Smooth muscle cell (in vitro differentiated cells): ENCODE measurements around the gene MED13. TPM values are rescaled to one million over a fixed set of nuclear protein-coding genes. Genes with fewer than 3 reads are reported as not detected.

Experiments
- DNase-seq: peaks from one replicate; lab custom pipeline; 2025; ENCODE audit not compliant: unreplicated experiment; lab: John Stamatoyannopoulos, UW
- H2AFZ ChIP-seq: fragments of 200-600 bp; sonication (generic); 2 replicates; pipeline ENCODE4 v1.6.0; 2016; ENCODE audit warnings: antibody characterized with exemption, low read depth, mild to moderate bottlenecking
- H3F3A ChIP-seq: fragments of 200-600 bp; sonication (generic); 2 replicates; pipeline ENCODE4 v1.6.0; 2017; ENCODE audit warnings: antibody characterized with exemption, low read depth
- H3K27ac ChIP-seq: fragments of 200-600 bp; sonication (generic); 2 replicates; pipeline ENCODE4 v1.5.1; 2016; ENCODE audit warnings: low read depth, mild to moderate bottlenecking
- H3K27me3 ChIP-seq: fragments of 200-600 bp; sonication (generic); 2 replicates; pipeline ENCODE4 v1.6.1; 2016; ENCODE audit warnings: low read depth, mild to moderate bottlenecking
- H3K36me3 ChIP-seq: fragments of 200-600 bp; sonication (generic); 2 replicates; pipeline ENCODE4 v1.5.1; 2016; ENCODE audit warnings: low read depth
- H3K4me1 ChIP-seq: fragments of 200-600 bp; sonication (generic); 2 replicates; pipeline ENCODE4 v1.5.1; 2016; ENCODE audit warnings: low read depth
- H3K4me2 ChIP-seq: fragments of 200-600 bp; sonication (generic); 2 replicates; pipeline ENCODE4 v1.6.0; 2016; ENCODE audit warnings: mild to moderate bottlenecking
- H3K4me3 ChIP-seq: fragments of 200-600 bp; sonication (generic); 2 replicates; pipeline ENCODE4 v1.5.1; 2016; ENCODE audit warnings: mild to moderate bottlenecking
- H3K79me2 ChIP-seq: fragments of 200-600 bp; sonication (generic); 2 replicates; pipeline ENCODE4 v1.6.0; 2016; ENCODE audit warnings: low read depth, mild to moderate bottlenecking
- H3K9ac ChIP-seq: fragments of 200-600 bp; sonication (generic); 2 replicates; pipeline ENCODE4 v1.6.0; 2016; ENCODE audit warnings: low read depth
- H3K9me3 ChIP-seq: fragments of 200-600 bp; sonication (generic); replicated peaks from 2 replicates; pipeline ENCODE4 v1.5.1; 2016; ENCODE audit warnings: low read depth
- H4K20me1 ChIP-seq: fragments of 200-600 bp; sonication (generic); 2 replicates; pipeline ENCODE4 v1.6.0; 2016; ENCODE audit warnings: low read depth
- WGBS: methylation state at CpG from one replicate; pipeline ENCODE4 v1.1.7; 2016; ENCODE audit warnings: low lambda C conversion rate; 5-methylcytosine and 5-hydroxymethylcytosine counted together
- polyA plus RNA-seq: library from polyadenylated mRNA; unstranded; fragments of >200 nt; fragmentation: Nextera tagmentation; extraction: Ambion mirVana; gene quantifications from 2 replicates; pipeline ENCODE4 v1.2.1, GENCODE V29; 2016
- total RNA-seq: library from RNA; depleted of rRNA; stranded (reverse); fragments of >200 nt; gene quantifications from 2 replicates; pipeline ENCODE4 v1.2.3, GENCODE V29; 2014
- TF ChIP-seq, protein P1 (sequence below): fragments of 200-600 bp; sonication (generic); IDR thresholded peaks from 2 replicates; pipeline ENCODE4 v1.5.1; 2017; ENCODE audit warnings: borderline replicate concordance, mild to moderate bottlenecking, antibody characterized with exemption; ENCODE audit not compliant: insufficient read depth, poor library complexity, severe bottlenecking

Gene MED13
- total and polyA plus RNA-seq, 2 experiments from 2014 or later = 3.2 to 50.0 TPM

DNA sequence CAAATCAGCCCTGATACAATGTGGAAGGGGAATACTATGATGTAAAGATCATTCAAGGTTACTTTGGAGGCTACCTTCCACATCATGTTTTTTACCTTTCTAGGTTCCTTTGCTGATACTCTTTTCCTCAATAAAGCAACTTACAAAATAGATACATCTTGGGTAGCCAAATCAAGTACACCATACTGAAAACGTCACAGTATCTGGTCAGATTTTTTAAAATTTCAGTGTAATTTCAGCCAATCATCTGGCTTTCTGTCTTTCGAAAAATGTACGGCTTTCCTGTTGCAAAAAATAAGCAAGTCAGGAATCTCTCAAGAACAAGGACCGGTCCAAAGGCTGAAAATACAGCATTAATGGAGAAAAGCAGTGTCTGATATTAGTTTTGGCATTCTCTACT is 15.6 kb upstream of the MED13 start:
- H3K4me2 ChIP-seq = no peak overlapping the region
- no peak overlapping the region for H3K9ac ChIP-seq
- no peaks in the 10 kb centered on the region for H3K4me1 ChIP-seq
- 93% methylated on average over 4 of the region's 4 CpGs for WGBS
- H3K36me3 ChIP-seq = no peaks in the 10 kb centered on the region
- DNase-seq = no peak
- H2AFZ ChIP-seq = no peak overlapping the region
- H3K27ac ChIP-seq = no peak overlapping the region
- TF ChIP-seq, protein P1, sequence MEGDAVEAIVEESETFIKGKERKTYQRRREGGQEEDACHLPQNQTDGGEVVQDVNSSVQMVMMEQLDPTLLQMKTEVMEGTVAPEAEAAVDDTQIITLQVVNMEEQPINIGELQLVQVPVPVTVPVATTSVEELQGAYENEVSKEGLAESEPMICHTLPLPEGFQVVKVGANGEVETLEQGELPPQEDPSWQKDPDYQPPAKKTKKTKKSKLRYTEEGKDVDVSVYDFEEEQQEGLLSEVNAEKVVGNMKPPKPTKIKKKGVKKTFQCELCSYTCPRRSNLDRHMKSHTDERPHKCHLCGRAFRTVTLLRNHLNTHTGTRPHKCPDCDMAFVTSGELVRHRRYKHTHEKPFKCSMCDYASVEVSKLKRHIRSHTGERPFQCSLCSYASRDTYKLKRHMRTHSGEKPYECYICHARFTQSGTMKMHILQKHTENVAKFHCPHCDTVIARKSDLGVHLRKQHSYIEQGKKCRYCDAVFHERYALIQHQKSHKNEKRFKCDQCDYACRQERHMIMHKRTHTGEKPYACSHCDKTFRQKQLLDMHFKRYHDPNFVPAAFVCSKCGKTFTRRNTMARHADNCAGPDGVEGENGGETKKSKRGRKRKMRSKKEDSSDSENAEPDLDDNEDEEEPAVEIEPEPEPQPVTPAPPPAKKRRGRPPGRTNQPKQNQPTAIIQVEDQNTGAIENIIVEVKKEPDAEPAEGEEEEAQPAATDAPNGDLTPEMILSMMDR = no peak
- no peaks in the 10 kb centered on the region for H3F3A ChIP-seq
- H3K4me3 ChIP-seq = no peak overlapping the region
- H4K20me1 ChIP-seq = no peaks in the 10 kb centered on the region
- no peaks in the 10 kb centered on the region for H3K9me3 ChIP-seq
- no peaks in the 10 kb centered on the region for H3K27me3 ChIP-seq
- no peaks in the 10 kb centered on the region for H3K79me2 ChIP-seq

DNA sequence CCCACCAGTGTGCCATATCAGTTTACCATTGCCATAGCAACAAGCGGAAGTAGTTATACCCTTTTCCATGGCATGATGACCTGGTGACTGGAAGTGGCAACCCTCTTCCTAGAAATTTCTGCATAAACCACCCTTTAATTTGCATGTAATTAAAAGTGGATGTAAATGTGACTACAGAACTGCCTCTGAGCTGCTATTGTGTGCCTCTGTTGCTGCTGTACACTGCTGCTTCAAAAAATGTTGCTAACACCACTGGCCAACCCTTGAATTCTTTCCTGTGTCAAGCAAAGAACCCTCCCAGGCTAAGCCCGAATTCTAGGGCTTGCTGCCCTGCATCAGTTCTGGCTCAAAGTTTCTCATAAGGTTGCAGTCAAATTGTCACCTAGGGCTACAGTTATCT is 12.9 kb upstream of the MED13 start:
- H3F3A ChIP-seq = no peaks in the 10 kb centered on the region
- H4K20me1 ChIP-seq = no peaks in the 10 kb centered on the region
- TF ChIP-seq, protein P1 = no peak

DNA sequence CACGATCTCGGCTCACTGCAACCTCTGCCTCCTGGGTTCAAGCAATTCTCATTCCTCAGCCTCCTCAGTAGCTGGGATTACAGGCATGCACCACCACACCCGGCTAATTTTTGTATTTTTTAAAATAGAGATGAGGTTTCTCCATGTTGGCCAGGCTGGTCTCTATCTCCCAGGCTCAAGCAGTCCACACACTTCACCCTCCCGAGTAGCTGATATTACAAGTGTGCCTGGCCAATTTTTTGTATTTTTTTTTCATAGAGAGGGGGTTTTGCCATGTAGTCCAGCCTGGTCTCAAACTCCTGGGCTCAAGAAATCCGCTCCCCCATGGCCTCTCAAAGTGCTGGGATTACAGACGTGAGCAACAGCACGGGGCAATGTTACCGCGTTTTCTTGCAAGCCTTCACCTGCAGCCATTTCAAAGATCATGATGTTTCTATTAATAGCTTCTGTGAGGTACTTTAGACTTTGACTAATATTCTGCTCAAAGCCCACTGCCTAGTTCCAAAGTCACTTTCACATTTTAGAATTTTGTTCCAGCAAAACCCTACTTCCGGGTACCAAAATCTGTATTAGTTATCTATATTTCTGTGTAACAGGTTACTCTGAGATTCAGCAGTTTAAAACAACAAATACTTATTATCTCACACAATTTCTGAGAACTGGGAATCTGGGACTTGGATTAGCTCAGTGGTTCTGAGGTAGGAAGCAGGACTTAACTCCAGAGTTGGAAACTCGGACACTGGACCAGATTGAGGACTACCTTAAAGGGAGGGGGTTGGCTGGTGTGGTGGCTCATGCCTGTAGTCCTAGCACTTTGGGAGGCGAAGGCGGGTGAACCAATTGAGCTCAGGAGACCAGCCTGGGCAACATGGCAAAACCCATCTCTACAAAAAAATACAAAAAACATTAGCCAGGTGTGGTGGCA is 12.0 kb upstream of the MED13 start:
- no peak overlapping the region for H3K4me2 ChIP-seq
- H3K79me2 ChIP-seq = no peaks in the 10 kb centered on the region
- H3K9me3 ChIP-seq = no peaks in the 10 kb centered on the region
- H3K36me3 ChIP-seq = no peaks in the 10 kb centered on the region
- no peak overlapping the region for H3K4me3 ChIP-seq
- WGBS = 92% methylated on average over 13 of the region's 13 CpGs
- no peak overlapping the region for H3K9ac ChIP-seq
- no peaks in the 10 kb centered on the region for H3K4me1 ChIP-seq
- no peak overlapping the region for H3K27ac ChIP-seq
- TF ChIP-seq, protein P1 = no peak
- no peaks in the 10 kb centered on the region for H4K20me1 ChIP-seq
- H3K27me3 ChIP-seq = no peaks in the 10 kb centered on the region
- H2AFZ ChIP-seq = no peak overlapping the region
- no peaks in the 10 kb centered on the region for H3F3A ChIP-seq
- no peak for DNase-seq

More for the DNA sequence above, 12.9 kb upstream of the MED13 start:
- Histone ChIP-seq H3K4me3 (no peak overlapping the region), H3K27ac (no peak overlapping the region), H3K4me1 (no peaks in the 10 kb centered on the region), H3K4me2 (no peak overlapping the region), H2AFZ (no peak overlapping the region), H3K79me2 (no peaks in the 10 kb centered on the region), H3K9ac (no peak overlapping the region), H3K9me3 (no peaks in the 10 kb centered on the region), H3K36me3 (no peaks in the 10 kb centered on the region), H3K27me3 (no peaks in the 10 kb centered on the region)
- 88% methylated on average over 2 of the region's 2 CpGs for WGBS
- no peak for DNase-seq
